Hepatocyte (in vitro differentiated cells): Measurements from ENCODE around the gene MBIP. TPM values are rescaled to one million over a fixed set of nuclear protein-coding genes. Genes with fewer than 3 reads are reported as not detected.

Source experiments
- DNase-seq: peaks from one replicate; pipeline ENCODE4 v3.0.0-alpha.2; 2016; ENCODE audit warnings: low spot score
- H2AFZ ChIP-seq: fragments of 200-600 bp; sonication (generic); 2 replicates; pipeline ENCODE4 v1.6.0; 2016; ENCODE audit warnings: antibody characterized with exemption, mild to moderate bottlenecking
- H3K27ac ChIP-seq: fragments of 200-600 bp; sonication (generic); 2 replicates; pipeline ENCODE4 v1.5.1; 2016; ENCODE audit warnings: mild to moderate bottlenecking
- H3K27me3 ChIP-seq: fragments of 200-600 bp; sonication (generic); 2 replicates; pipeline ENCODE4 v1.6.1; 2016
- H3K36me3 ChIP-seq: fragments of 200-600 bp; sonication (generic); replicated peaks from 2 replicates; pipeline ENCODE4 v1.5.1; 2016; ENCODE audit warnings: low read depth; ENCODE audit not compliant: insufficient read depth
- H3K4me1 ChIP-seq: fragments of 200-600 bp; sonication (generic); 2 replicates; pipeline ENCODE4 v1.5.1; 2016; ENCODE audit warnings: mild to moderate bottlenecking, moderate library complexity; ENCODE audit not compliant: insufficient read depth
- H3K4me2 ChIP-seq: fragments of 200-600 bp; sonication (generic); 2 replicates; pipeline ENCODE4 v1.6.0; 2016
- H3K4me3 ChIP-seq: fragments of 200-600 bp; sonication (generic); 2 replicates; pipeline ENCODE4 v1.5.1; 2016; ENCODE audit warnings: mild to moderate bottlenecking
- H3K79me2 ChIP-seq: fragments of 200-600 bp; sonication (generic); 2 replicates; pipeline ENCODE4 v1.6.0; 2017; ENCODE audit warnings: mild to moderate bottlenecking
- H3K9me2 ChIP-seq: fragments of 200-600 bp; sonication (generic); replicated peaks from 2 replicates; pipeline ENCODE4 v1.6.0; 2017; ENCODE audit warnings: mild to moderate bottlenecking; ENCODE audit not compliant: insufficient read depth
- H3K9me3 ChIP-seq: fragments of 200-600 bp; sonication (generic); 2 replicates; pipeline ENCODE4 v1.5.1; 2016; ENCODE audit warnings: low read depth, mild to moderate bottlenecking
- H4K20me1 ChIP-seq: fragments of 200-600 bp; sonication (generic); 2 replicates; pipeline ENCODE4 v1.6.0; 2016; ENCODE audit warnings: mild to moderate bottlenecking; ENCODE audit not compliant: insufficient read depth, poor library complexity, severe bottlenecking
- EZH2 ChIP-seq: fragments of 200-600 bp; sonication (generic); IDR thresholded peaks from 2 replicates; pipeline ENCODE4 v1.6.1; 2016; ENCODE audit warnings: antibody characterized with exemption, mild to moderate bottlenecking, borderline replicate concordance
- EZH2phosphoT487 ChIP-seq: fragments of 200-600 bp; sonication (generic); IDR thresholded peaks from one replicate; pipeline ENCODE4 v1.6.1; 2018; ENCODE audit warnings: antibody characterized with exemption, mild to moderate bottlenecking, low read depth, moderate library complexity; ENCODE audit not compliant: unreplicated experiment, severe bottlenecking
- WGBS: methylation state at CpG from one replicate; pipeline ENCODE4 v1.1.6; 2016; ENCODE audit warnings: low lambda C conversion rate; ENCODE audit errors: missing lambda C conversion rate; 5-methylcytosine and 5-hydroxymethylcytosine counted together
- polyA plus RNA-seq: library from polyadenylated mRNA; unstranded; fragments of >200 nt; fragmentation: Nextera tagmentation; extraction: Ambion mirVana; gene quantifications from 2 replicates; pipeline ENCODE4 v1.2.1, GENCODE V29; 2016
- total RNA-seq: library from RNA; depleted of rRNA; stranded (reverse); fragments of >200 nt; gene quantifications from 2 replicates; pipeline ENCODE4 v1.2.3, GENCODE V29; 2014
- TF ChIP-seq, protein P1 (sequence below): fragments of 200-600 bp; sonication (generic); IDR thresholded peaks from 2 replicates; pipeline ENCODE4 v1.5.1; 2016; ENCODE audit warnings: antibody characterized with exemption, mild to moderate bottlenecking; ENCODE audit not compliant: poor library complexity

MBIP gene
- total and polyA plus RNA-seq, 2 experiments from 2014 or later = 27.8 to 28.4 TPM

DNA sequence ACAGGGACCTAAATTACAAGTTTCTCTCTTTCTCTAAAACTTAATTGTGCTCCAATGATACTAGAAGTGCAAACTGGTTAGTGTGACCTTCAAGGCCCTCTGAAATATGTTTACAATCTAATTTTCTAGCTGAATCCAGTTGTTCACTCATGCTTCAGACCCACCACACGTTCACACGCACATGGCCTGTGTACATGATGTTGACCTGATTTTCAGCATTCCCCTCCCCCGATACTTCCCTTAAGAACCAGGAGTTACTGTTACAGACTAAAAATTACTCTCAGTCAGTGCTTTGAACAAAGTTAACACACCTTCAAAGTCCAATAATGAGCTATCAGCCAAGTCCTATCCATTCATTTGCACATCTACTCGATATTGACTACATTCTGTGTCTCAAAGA, 16.5 kb downstream of the MBIP start:
- Histone ChIP-seq H4K20me1 (no peaks in the 10 kb centered on the region), H3K36me3 (peaks cover 4% of the 10 kb centered on the region), H3K27ac (no peak overlapping the region), H3K4me3 (no peak overlapping the region), H3K79me2 (no peaks in the 10 kb centered on the region), H3K9me2 (no peaks in the 10 kb centered on the region), H3K27me3 (no peaks in the 10 kb centered on the region), H3K9me3 (no peaks in the 10 kb centered on the region), H3K4me2 (no peak overlapping the region), H2AFZ (no peak overlapping the region), H3K4me1 (no peaks in the 10 kb centered on the region)
- DNase-seq = no peak
- whole genome bisulfite sequencing = 71% methylated on average over 4 of the region's 4 CpGs
- TF ChIP-seq, protein P1, sequence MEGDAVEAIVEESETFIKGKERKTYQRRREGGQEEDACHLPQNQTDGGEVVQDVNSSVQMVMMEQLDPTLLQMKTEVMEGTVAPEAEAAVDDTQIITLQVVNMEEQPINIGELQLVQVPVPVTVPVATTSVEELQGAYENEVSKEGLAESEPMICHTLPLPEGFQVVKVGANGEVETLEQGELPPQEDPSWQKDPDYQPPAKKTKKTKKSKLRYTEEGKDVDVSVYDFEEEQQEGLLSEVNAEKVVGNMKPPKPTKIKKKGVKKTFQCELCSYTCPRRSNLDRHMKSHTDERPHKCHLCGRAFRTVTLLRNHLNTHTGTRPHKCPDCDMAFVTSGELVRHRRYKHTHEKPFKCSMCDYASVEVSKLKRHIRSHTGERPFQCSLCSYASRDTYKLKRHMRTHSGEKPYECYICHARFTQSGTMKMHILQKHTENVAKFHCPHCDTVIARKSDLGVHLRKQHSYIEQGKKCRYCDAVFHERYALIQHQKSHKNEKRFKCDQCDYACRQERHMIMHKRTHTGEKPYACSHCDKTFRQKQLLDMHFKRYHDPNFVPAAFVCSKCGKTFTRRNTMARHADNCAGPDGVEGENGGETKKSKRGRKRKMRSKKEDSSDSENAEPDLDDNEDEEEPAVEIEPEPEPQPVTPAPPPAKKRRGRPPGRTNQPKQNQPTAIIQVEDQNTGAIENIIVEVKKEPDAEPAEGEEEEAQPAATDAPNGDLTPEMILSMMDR = no peak
- no peak for TF ChIP-seq EZH2
- TF ChIP-seq EZH2phosphoT487 = no peak

DNA sequence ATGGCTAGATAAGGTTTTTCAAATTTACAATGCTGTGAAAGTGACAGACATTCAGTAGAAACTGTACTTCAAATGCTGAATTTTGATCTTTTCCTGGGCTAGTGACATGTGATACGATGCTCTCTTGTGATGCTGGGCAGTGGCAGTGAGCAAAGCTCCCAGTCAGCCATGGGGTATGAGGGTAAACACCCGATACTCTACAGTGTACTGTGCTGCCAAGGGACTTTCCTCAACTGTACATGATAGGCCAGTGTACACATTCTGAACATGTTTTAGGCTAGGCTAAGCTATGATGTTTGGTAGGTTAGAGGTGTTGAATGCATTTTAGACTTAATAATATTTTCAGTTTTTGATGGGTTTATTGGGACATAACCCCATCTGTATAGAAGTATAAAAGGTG, 17.6 kb downstream of the MBIP start:
- Histone ChIP-seq H3K9me3 (no peaks in the 10 kb centered on the region), H3K4me3 (no peak overlapping the region), H3K4me2 (no peak overlapping the region), H3K36me3 (peaks cover 4% of the 10 kb centered on the region), H3K27me3 (no peaks in the 10 kb centered on the region), H4K20me1 (no peaks in the 10 kb centered on the region), H3K9me2 (no peaks in the 10 kb centered on the region), H3K4me1 (no peaks in the 10 kb centered on the region), H3K79me2 (no peaks in the 10 kb centered on the region), H3K27ac (no peak overlapping the region), H2AFZ (no peak overlapping the region)
- DNase-seq = no peak
- TF ChIP-seq, protein P1 = no peak
- TF ChIP-seq EZH2 = no peak
- TF ChIP-seq EZH2phosphoT487 = no peak
- 94% methylated on average over 2 of the region's 2 CpGs for WGBS

DNA sequence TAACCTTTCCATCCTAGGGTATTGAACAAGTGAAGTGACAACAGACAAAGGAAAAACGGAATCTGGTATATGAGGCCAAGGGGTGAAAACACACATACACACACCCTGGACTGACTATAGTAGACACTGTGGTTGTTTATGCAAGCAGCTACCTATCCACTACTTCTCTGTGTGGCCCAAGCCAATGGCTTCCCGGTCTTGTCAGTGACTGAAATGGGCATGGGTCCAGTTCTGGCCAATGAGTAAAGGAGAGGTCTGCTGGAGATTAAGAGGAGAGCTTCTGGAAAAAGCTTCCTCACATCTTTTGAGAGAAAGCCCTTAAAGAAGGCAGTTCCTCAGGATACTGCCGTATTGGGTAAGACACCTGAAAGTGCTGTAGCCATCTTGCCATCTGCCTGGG, 19.3 kb downstream of the MBIP start:
- no peaks in the 10 kb centered on the region for H3K27me3 ChIP-seq
- no peaks in the 10 kb centered on the region for H3K4me1 ChIP-seq
- WGBS = 97% methylated on average over 3 of the region's 3 CpGs
- H3K4me2 ChIP-seq = no peak overlapping the region
- H3K36me3 ChIP-seq = peaks cover 4% of the 10 kb centered on the region
- H3K9me3 ChIP-seq = no peaks in the 10 kb centered on the region
- no peak for DNase-seq
- no peaks in the 10 kb centered on the region for H4K20me1 ChIP-seq
- TF ChIP-seq EZH2 (no peak), EZH2phosphoT487 (no peak)
- TF ChIP-seq, protein P1 = no peak
- H2AFZ ChIP-seq = no peak overlapping the region
- H3K79me2 ChIP-seq = no peaks in the 10 kb centered on the region
- H3K4me3 ChIP-seq = no peak overlapping the region
- H3K27ac ChIP-seq = no peak overlapping the region
- no peaks in the 10 kb centered on the region for H3K9me2 ChIP-seq

DNA sequence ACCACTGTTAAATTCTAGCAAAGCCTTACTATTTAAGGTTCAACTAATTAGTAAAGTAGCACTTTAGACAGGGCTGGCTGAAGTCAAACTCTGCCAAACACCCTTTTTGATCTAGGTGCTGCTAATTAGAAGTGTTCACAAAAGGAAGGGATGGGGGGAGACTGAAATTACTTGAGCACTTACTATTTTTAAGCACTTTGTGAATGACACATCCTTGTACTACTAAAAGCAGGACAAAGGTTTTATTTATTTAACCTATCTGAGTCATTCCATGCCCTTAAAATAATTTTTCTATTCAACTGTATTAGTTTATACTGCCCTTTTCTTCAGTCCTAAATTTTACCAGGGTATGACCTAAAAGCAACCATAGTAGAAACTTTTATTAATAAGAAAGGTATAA, 20.1 kb downstream of the MBIP start:
- Histone ChIP-seq H3K27me3 (no peaks in the 10 kb centered on the region), H3K27ac (no peak overlapping the region), H3K4me1 (no peaks in the 10 kb centered on the region), H3K36me3 (peaks cover 4% of the 10 kb centered on the region), H3K4me2 (no peak overlapping the region), H3K79me2 (no peaks in the 10 kb centered on the region), H3K4me3 (no peak overlapping the region), H3K9me3 (no peaks in the 10 kb centered on the region), H3K9me2 (no peaks in the 10 kb centered on the region), H4K20me1 (no peaks in the 10 kb centered on the region), H2AFZ (no peak overlapping the region)
- DNase-seq = no peak
- TF ChIP-seq EZH2 (no peak), EZH2phosphoT487 (no peak)
- TF ChIP-seq, protein P1 = no peak
